Left lung (tissue), 10 donors: Measurements from ENCODE around the gene C9orf43. TPM values are rescaled to one million over a fixed set of nuclear protein-coding genes. Genes with fewer than 3 reads are reported as not detected.

ENCODE experiments used
- ATAC-seq: fragments of 200-7000 bp; cut with Tn5 transposase; one replicate; pipeline ENCODE4 v1.9.1; 2020; ENCODE audit warnings: moderate library complexity
- DNase-seq, 4 donors: peaks; one replicate each; pipeline ENCODE4 v3.0.0-alpha.2; 2013 to 2020
- H3K27ac ChIP-seq, 2 donors: fragments of 200-600 bp; sonication (generic) in 1 of 2; one replicate each; pipeline versions ENCODE4 v1.5.0 to v1.8.0; 2020 to 2021
- H3K27me3 ChIP-seq, 2 donors: fragments of 200-600 bp; sonication (generic) in 1 of 2; one replicate each; pipeline versions ENCODE4 v1.5.0 to v1.8.0; 2020 to 2021
- H3K36me3 ChIP-seq, 2 donors: fragments of 200-600 bp; sonication (generic) in 1 of 2; one replicate each; pipeline versions ENCODE4 v1.5.0 to v1.8.0; 2020 to 2021
- H3K4me1 ChIP-seq, 2 donors: fragments of 200-600 bp; one replicate each; pipeline ENCODE4 v1.8.0; 2021
- H3K4me3 ChIP-seq, 2 donors: fragments of 200-600 bp; sonication (generic) in 1 of 2; one replicate each; pipeline versions ENCODE4 v1.5.0 to v1.8.0; 2020 to 2021; ENCODE audit warnings: mild to moderate bottlenecking in 1 of 2
- H3K9me3 ChIP-seq, 2 donors: fragments of 200-600 bp; sonication (generic) in 1 of 2; one replicate each; pipeline versions ENCODE4 v1.5.0 to v1.8.0; 2020 to 2021
- CTCF ChIP-seq, 2 donors: fragments of 200-600 bp; sonication (generic) in 1 of 2; IDR thresholded peaks; one replicate each; pipeline versions ENCODE4 v1.5.0 to v1.8.0; 2021; ENCODE audit warnings: antibody characterized with exemption in 2 of 2
- intact Hi-C, 2 donors: fragments of 100-400 bp; cut with DNase I; formaldehyde crosslinking; loops; one replicate each; pipeline versions ENCODE4 v1.11.2 to v1.14.2; 2022
- polyA plus RNA-seq, 6 donors: library from polyadenylated mRNA; unstranded; fragments of 120-200 nt; gene quantifications; one replicate each; pipeline ENCODE4 v1.2.1, GENCODE V29; 2013; ENCODE audit not compliant: insufficient read length in 6 of 6
- total RNA-seq, 2 donors: library from RNA; stranded (reverse); fragmentation: NEBNext Ultra II Directional; extraction: Animal tissue kit (Norgen Biotek cat#: 25700); gene quantifications; one replicate each; pipeline ENCODE4 v1.2.1, GENCODE V29; 2021
- donor health status: DM: no; HTN: yes; CAD: no.
- donor health status: DM: no; HTN: no; CAD: no.

C9orf43 gene
- total and polyA plus RNA-seq, 8 donors: 0.47 to 1.2 (median 0.74) TPM

- intact Hi-C loops: loop anchor here in 1 of 2 donors (10.0 kb wide), 1 partner anchor 240 kb away; no protein-coding TSS in a partner anchor
- TF ChIP-seq CTCF (IDR thresholded peaks at IDR 0.05): no peak
- DNase-seq: no peak
- Histone ChIP-seq H3K36me3 (no peaks in the 10 kb centered on the region), H3K27me3 (no peaks in the 10 kb centered on the region), H3K27ac (no peak overlapping the region), H3K4me3 (no peak overlapping the region), H3K4me1 (no peaks in the 10 kb centered on the region), H3K9me3 (no peaks in the 10 kb centered on the region)
- ATAC-seq: no peak
These were observed 14.5 kb downstream of the C9orf43 start for GRCh38 chr9:113425072-113425471.

- intact Hi-C loops: loop anchor here in 1 of 2 donors (10.0 kb wide), 1 partner anchor 238 kb away; no protein-coding TSS in a partner anchor
These were observed 16.2 kb downstream of the C9orf43 start for GRCh38 chr9:113426701-113427100.

GRCh38 chr9:113427629-113428028 lies 17.1 kb downstream of the C9orf43 start:
- no peaks in the 10 kb centered on the region for H3K27me3 ChIP-seq
- ATAC-seq: no peak
- H3K9me3 ChIP-seq: no peaks in the 10 kb centered on the region
- no peak for DNase-seq
- TF ChIP-seq CTCF (IDR thresholded peaks at IDR 0.05): no peak
- H3K4me3 ChIP-seq: no peak overlapping the region
- no peaks in the 10 kb centered on the region for H3K4me1 ChIP-seq
- intact Hi-C loops: loop anchor here in 1 of 2 donors (10.0 kb wide), 1 partner anchor 237 kb away; no protein-coding TSS in a partner anchor
- no peaks in the 10 kb centered on the region for H3K36me3 ChIP-seq
- no peak overlapping the region for H3K27ac ChIP-seq

More at GRCh38 chr9:113426701-113427100, 16.2 kb downstream of the C9orf43 start:
- DNase-seq: no peak
- Histone ChIP-seq H3K4me3 (no peak overlapping the region), H3K27me3 (no peaks in the 10 kb centered on the region), H3K27ac (no peak overlapping the region), H3K4me1 (no peaks in the 10 kb centered on the region), H3K9me3 (no peaks in the 10 kb centered on the region), H3K36me3 (no peaks in the 10 kb centered on the region)
- no peak for ATAC-seq
- no peak for TF ChIP-seq CTCF (IDR thresholded peaks at IDR 0.05)

GRCh38 chr9:113428062-113428615 lies 17.6 kb downstream of the C9orf43 start:
- no peaks in the 10 kb centered on the region for H3K4me1 ChIP-seq
- no peak for TF ChIP-seq CTCF (IDR thresholded peaks at IDR 0.05)
- no peak for ATAC-seq
- no peaks in the 10 kb centered on the region for H3K36me3 ChIP-seq
- no peak overlapping the region for H3K27ac ChIP-seq
- H3K27me3 ChIP-seq: no peaks in the 10 kb centered on the region
- no peaks in the 10 kb centered on the region for H3K9me3 ChIP-seq
- intact Hi-C loops: loop anchor here in 1 of 2 donors (10.0 kb wide), 1 partner anchor 237 kb away; no protein-coding TSS in a partner anchor
- H3K4me3 ChIP-seq: no peak overlapping the region
- DNase-seq: no peak

- no peaks in the 10 kb centered on the region for H3K9me3 ChIP-seq
- intact Hi-C loops: no loop called here
- no peak overlapping the region for H3K27ac ChIP-seq
- no peak overlapping the region for H3K4me3 ChIP-seq
- TF ChIP-seq CTCF (IDR thresholded peaks at IDR 0.05): no peak
- DNase-seq (no peak), ATAC-seq (no peak)
- no peaks in the 10 kb centered on the region for H3K36me3 ChIP-seq
- no peaks in the 10 kb centered on the region for H3K4me1 ChIP-seq
- no peaks in the 10 kb centered on the region for H3K27me3 ChIP-seq
These were observed 20.6 kb downstream of the C9orf43 start for GRCh38 chr9:113431191-113431590.
